CD4-positive, alpha-beta T cell treated with Interleukin-15 for 1 hour (primary cell): Measurements from ENCODE around the gene TRAF3IP3.

Experiments
- DNase-seq: peaks from one replicate; pipeline ENCODE4 v3.0.0-alpha.2; 2020

Gene TRAF3IP3, protein sequence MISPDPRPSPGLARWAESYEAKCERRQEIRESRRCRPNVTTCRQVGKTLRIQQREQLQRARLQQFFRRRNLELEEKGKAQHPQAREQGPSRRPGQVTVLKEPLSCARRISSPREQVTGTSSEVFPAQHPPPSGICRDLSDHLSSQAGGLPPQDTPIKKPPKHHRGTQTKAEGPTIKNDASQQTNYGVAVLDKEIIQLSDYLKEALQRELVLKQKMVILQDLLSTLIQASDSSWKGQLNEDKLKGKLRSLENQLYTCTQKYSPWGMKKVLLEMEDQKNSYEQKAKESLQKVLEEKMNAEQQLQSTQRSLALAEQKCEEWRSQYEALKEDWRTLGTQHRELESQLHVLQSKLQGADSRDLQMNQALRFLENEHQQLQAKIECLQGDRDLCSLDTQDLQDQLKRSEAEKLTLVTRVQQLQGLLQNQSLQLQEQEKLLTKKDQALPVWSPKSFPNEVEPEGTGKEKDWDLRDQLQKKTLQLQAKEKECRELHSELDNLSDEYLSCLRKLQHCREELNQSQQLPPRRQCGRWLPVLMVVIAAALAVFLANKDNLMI

DNA sequence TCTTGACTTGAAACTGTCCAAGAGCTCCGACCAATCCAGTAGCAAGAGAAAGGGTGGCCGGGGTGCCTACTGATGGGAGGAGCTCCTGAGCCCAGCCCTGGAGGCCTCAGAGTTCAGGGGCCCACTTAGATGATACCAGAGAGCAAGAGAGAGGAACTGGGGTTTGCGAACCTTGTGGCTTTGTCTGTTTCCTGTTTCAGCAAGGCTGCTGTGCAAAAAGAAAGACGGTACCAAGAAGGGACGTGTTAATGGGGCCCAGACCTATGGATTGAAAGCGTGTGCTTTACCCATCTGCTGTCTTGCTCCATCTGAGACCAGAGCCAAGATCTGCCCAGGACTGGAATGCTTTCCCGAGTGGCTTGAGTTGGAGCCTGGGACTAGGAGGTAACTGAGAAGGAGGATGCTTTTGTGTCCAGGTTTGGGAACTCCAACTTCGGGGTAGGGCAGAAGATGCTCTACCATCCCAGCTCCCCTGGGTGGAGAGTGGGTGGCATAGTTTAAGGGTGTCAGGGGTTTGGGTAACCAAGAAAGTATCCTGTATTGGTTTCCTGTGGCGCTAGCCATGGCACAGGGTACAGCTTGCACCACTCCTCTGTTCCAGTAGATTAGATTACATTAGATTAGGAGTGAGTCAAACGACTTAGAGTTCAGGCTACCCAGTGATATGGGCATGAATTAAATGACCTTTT lies at the start of gene TRAF3IP3:
Gene TRAF3IP3 (plus strand): TSS at position 128 of the 689 bp plus-strand sequence. CDS start 3,987 bp downstream, outside the sequence.
- DNase-seq: peak; percentile 81

DNA sequence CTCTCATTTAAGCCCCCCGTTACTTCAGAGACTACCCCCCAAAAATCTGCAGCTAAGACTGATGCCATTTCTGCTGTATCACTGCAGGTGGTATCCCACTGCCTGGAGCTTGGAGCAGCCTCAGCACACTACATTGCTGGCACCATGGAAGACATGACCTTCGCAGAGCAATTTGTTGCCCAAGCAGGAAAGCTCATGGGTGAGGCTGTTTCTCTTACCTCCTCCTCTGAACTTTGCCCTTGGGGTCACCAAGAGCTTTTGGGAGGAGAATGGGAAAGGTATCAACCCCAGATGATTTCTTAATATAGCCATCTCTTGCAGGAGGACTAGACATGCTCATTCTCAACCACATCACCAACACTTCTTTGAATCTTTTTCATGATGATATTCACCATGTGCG lies 49.2 kb upstream of the TRAF3IP3 start:
- no peak for DNase-seq

- DNase-seq: no peak
These were observed 48.5 kb upstream of the TRAF3IP3 start for GRCh38 chr1:209707308-209707707.

DNA sequence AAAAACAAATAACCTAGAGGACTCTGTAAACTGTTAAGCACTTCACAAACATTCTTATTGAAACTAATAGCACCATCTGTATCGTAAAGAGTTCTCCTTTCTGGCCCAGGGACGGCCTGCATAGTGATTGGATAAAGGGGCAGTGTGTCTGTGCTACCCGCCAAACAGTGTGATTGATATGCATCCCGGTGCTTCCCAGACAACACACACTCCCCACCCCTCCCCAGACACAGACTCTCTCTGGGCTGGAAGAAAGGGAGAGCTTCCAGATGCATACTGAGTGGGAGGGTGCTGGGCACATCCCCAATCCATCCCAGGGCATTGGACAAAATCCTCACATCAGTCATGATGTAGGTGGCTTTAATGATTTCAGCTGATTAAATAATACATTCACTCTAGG lies 47.6 kb upstream of the TRAF3IP3 start:
- no peak for DNase-seq

DNA sequence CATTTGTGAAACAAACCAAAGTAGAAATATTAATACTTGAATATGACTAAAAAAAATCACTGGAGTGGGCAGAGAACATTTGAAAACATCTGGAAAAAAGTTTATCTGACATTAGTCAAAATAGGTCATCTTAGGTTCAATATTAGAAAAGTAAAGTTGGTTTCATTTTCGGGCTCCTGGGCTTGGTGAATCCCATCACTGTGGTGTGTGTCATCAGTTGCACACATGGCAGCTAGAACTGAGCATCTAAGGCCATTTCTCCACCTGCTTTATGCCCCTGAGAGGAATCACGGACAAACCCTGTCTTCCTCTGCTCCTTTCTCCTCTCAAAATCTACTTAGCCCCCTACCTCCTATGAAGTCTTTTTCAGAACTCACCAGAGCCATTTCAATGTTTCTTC lies 45.8 kb upstream of the TRAF3IP3 start:
- no peak for DNase-seq

GRCh38 chr1:209710847-209711246 lies 45.0 kb upstream of the TRAF3IP3 start:
- no peak for DNase-seq

DNA sequence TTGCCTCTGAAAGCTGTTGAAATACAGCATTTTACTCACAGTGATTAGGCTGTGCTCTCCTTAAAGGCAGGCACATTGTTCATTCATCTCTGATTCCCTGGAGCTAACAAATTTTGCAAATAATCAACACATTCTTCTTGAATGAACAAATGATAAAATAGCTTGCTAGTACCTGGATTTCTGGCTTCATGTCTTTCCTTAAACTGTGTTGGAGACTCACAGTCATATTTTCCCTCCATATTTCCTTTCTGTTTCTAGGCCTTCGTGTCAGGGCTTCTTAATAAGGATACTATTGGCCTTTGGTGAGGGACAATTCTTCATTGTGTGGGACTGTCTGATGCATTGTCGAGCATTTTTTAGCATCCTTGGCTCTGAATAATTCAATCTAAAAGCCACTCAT lies 41.5 kb upstream of the TRAF3IP3 start:
- no peak for DNase-seq

DNA sequence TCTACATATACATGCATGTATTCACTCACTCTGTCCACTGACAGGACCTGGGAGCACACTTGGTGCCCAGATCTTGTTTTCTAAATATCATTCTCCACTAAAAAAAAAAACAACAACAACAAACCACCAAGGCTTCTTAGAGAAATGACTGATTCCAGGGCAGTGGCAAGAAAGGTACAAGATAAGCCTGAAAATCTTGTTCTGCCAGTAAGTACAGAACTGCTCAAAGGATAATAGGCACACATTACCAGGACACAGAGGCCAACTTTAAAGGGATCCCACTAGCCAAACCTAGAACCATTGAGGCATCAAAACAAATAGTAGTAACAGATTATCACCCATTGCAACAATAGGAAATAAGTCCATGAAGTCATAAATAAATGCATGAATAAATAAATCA lies 40.5 kb upstream of the TRAF3IP3 start:
- no peak for DNase-seq

DNA sequence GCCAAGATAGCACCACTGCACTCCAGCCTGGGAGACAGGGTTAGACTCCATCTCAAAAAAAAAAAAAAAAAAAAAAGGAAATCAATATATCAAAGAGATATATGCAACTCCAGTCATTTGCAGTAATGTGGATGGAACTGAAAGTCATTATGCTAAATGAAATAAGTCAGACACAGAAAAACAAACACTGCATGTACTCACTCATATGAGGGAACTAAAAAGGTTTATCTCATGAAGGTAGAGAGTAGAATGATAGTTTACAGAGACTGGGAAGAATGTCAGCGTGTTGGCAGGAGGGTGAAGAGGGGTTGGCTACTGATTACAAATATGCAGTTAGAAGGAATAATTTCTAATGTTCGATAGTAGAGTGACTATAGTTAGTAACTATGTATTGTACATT lies 38.0 kb upstream of the TRAF3IP3 start:
- no peak for DNase-seq

- no peak for DNase-seq
These were observed 35.5 kb upstream of the TRAF3IP3 start for GRCh38 chr1:209720326-209720725.

- no peak for DNase-seq
These were observed 35.0 kb upstream of the TRAF3IP3 start for GRCh38 chr1:209720826-209721225.

- no peak for DNase-seq
These were observed 34.5 kb upstream of the TRAF3IP3 start for GRCh38 chr1:209721323-209721722.

GRCh38 chr1:209723265-209723664 lies 32.6 kb upstream of the TRAF3IP3 start:
- DNase-seq: no peak

DNA sequence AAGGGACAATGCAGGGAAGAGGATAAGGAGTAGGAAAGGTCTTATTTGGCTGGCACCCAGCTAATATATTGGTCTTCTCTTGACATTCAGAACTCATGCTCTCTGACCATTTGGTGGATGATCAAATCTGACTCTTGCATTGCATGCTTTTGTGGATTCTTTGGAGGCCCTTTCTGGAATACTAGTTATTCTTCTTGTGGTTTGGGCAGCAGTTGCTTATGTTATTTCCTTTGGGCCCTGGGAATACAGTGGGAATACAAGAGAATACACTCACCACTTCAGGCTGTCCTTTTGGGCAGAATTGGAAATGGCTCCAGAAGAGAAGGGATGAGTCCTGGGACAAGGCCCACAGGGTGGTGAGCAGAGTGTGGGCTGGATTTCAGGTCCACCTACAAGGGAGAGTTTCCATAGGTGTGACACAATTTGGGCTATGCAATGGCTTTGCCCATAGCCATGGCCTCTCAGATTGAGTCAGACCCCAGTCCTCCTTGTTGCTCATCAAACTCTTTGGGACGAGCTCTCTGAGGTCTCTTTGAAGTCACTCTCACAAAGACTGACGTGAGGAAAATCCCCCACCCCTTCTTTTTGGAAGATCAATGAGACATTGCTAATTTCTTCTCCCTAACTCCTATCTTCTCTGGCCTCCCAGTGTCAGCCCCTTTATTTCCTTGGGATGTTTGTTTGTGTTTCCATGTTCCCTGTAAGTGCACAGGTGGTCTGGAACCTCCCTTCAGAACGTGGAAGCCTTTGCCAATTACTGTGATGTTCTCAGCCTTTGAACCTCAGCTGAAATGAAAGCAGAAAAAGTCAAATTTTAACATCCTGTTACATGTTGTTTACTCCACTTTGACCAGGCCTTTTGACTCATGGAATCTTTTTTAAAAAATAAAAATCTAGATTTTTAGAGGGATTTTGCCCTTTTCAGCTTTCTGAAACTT lies 31.8 kb upstream of the TRAF3IP3 start:
- DNase-seq: no peak

GRCh38 chr1:209727286-209727685 lies 28.6 kb upstream of the TRAF3IP3 start:
- DNase-seq: no peak

- DNase-seq: no peak
These were observed 28.1 kb upstream of the TRAF3IP3 start for GRCh38 chr1:209727785-209728184.

DNA sequence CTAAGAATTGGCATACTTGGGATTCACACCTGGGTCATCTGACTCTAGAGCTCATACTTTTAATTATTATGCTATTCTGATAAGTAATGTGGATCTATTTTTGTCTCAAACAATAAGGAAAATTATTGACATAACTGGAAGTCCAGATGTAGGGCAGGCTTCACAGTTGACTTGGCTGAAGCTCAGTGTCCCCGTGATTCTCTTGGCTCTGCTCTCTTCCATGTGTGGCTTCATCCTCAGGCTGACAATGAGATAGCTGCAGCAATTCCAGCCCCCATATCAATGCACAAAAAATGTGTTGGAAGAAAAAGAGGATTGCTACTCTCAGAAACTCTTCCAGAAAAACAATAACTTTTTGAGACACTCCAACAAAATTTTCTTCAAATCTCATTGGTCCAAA lies 27.4 kb upstream of the TRAF3IP3 start:
- DNase-seq: no peak

- DNase-seq: no peak
These were observed 26.4 kb upstream of the TRAF3IP3 start for GRCh38 chr1:209729436-209729835.

DNA sequence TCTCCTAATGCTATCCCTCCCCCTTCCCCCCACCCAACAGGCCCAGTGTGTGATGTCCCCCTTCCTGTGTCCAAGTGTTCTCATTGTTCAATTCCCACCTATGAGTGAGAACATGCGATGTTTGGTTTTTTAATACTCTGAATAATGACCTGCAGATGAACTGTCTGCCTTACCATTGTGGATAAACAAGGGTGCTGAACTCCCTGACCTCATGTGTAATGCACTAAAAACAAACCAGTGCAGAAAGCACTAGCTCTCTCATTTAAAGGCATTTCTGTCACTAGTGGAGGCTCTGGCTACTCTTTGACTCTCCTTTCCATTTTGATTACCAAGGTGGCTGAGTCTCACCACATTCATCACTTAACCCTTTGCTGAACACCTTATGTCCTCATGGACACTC lies 23.1 kb upstream of the TRAF3IP3 start:
- no peak for DNase-seq

GRCh38 chr1:209733409-209734192 lies 22.3 kb upstream of the TRAF3IP3 start:
- DNase-seq: no peak

- no peak for DNase-seq
These were observed 19.2 kb upstream of the TRAF3IP3 start for GRCh38 chr1:209736490-209737117.

DNA sequence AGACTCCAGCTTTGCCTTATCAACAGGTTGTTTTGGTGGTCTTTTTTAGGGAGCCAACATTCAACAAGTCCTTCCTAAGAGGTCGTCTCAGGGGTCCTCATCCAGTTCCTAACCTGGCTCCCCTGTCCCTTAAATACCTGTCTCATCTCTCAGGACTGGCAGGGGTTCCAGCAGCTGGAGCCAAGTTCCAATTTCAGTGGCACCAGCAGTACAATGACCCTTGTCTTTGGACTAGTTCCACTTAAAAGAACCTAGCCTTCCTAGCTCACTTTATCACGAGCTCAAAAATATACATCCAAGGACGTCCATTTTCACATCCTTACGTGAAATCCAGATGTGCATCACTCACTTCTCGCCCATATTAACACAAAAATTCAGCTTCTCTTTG lies 18.7 kb upstream of the TRAF3IP3 start:
- DNase-seq: no peak
